HG02870 (cell line): ENCODE data around the gene MGRN1.

ENCODE experiments used
- ATAC-seq: cut with Tn5 transposase; IDR thresholded peaks from one replicate; pipeline ENCODE4 v1.9.1; 2021; ENCODE audit warnings: mild to moderate bottlenecking, moderate library complexity; ENCODE audit not compliant: unreplicated experiment

Gene MGRN1

DNA sequence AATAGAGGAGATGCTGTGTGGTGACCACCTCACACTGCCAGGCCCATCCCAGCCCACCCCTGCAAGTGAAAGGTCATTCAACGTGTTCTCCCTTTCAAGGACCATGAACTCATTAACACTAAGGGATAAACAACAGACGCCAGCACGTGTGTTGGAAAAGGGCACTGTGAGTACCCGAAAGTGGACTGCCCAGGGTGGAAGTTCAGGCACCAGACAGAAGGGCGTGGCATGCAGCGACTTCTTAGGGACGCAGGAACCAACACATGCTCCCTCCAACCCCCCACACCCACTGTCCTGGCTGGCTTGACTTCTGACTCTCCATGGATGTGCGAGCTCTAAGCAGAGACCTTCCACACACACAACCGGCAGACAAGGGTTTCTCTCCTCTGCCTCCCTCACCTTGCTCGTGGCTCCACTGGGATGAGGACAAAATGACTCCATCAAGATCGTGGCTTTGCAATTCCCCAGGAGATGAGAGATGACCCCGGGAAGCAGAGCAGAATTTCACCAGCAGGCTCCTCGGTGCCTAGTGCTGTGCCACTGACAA is 20.9 kb upstream of the MGRN1 start:
- no peak for ATAC-seq

DNA sequence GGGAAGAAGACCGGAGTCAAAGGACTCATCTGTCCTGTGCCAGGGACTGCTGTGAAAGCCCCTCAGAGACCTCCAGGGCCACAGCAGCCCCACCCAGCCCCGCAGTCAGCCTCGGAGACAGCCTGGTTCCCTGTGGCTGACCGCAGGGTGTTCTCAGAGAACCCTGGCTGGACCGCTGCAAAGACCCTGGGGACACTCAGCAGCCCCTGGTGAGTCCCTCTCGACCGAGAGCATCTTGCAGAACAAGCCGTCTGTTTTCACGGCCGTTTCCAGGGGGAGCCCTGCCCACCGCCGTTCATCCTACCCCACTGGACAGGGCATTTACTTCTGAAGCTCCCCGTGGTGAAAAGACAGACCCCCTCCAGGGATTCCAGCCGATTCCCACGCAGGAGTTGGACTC is 20.2 kb upstream of the MGRN1 start:
- ATAC-seq, result no peak

GRCh38 chr16:4606354-4606753 is 18.3 kb upstream of the MGRN1 start:
- no peak for ATAC-seq

DNA sequence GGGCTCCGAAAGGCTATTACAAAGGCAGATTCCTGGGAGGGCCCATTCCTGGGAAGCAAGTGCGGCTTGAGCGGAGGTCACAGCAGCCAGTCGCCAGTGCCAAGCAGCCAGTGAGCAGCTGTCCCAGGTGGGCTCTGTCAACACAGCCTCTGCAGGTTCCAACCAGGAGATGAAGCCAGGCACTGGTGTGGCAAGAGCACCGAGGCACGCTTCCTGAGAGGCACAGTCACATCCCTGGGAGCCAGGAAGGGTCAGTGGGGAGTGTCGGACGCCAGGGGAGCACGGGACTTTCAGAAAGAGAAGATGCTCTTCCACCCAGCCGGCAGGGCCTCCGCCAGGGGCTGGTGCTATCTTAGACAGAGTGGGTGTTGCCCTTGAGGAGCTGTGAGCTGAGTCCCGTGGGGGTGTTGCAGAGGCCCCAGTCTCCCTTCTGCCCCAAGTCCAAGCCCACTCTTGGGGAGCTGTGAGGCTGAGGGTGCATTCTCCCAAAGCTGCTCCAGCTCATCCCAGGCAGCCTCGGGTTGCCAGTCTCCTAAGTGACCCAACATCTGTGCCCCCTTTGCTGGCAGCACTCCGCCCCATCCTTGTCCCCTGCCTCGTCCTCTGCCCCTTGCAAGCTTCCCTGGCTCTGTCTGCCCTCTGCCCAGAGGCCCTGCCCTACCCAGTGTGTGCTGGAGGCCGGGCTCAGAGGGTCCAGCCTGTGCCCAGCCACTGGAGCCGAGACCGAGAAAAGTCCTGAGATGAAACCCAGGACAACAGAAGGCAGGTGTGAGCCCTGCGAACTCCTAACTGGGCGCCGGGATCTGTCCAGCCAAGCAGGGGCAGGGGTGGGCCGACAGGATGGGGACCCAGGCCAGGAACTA is 16.6 kb upstream of the MGRN1 start:
- ATAC-seq, result no peak

DNA sequence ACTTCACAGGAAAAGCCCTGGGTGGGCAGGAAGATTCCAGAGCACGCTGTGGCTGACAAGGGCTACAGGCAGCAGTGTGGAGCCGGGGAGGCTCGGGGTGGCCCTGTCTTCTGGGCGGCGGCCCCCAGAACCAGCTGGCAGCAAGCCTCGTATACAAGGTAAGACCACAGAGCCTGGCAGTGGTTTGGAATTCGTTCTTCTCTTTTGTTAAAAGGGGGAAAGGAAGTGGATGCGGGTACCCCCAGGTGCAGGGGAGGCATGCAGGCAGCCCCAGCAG is 16.0 kb upstream of the MGRN1 start:
- ATAC-seq, result no peak

DNA sequence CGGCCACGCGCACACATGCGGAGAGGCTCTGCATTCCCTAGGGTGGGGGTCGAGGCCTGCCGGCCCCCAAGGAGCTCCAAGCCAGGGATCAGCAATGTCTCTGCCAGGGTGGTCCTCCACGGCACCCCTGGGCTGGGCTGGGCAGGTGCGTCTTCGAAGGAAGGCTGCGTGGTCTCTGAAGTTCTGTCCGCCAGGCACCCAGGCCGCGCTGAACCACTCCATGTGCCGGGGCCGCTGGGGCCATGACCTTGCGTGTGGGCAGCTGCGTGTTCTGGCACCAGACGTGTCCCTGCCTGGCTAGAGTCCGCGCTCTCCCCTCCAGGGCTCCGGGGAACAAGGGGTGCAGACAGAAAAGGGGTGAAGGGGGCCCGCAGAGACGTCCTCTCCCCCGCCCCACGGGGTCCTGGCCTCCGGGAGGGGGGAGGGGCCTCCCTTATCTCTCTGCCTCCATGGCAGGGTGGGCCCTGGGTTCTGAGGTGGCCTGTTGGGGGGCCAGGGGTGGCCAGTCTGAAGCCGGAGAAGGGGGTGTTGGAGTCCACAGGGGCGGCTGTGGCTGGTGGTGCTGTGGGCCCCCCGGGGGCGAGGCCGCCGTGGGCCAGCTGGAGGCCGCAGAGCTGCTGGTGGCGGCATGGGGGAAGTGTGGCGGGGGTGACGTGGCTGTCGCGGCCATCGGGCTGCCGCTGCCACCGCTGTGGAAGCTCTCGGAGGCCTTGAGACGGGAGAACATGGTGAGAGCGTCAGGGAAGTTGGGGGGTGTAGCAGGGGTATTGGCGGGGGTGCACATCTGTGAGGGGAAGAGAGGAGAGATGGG is 15.2 kb upstream of the MGRN1 start:
- ATAC-seq, result no peak

DNA sequence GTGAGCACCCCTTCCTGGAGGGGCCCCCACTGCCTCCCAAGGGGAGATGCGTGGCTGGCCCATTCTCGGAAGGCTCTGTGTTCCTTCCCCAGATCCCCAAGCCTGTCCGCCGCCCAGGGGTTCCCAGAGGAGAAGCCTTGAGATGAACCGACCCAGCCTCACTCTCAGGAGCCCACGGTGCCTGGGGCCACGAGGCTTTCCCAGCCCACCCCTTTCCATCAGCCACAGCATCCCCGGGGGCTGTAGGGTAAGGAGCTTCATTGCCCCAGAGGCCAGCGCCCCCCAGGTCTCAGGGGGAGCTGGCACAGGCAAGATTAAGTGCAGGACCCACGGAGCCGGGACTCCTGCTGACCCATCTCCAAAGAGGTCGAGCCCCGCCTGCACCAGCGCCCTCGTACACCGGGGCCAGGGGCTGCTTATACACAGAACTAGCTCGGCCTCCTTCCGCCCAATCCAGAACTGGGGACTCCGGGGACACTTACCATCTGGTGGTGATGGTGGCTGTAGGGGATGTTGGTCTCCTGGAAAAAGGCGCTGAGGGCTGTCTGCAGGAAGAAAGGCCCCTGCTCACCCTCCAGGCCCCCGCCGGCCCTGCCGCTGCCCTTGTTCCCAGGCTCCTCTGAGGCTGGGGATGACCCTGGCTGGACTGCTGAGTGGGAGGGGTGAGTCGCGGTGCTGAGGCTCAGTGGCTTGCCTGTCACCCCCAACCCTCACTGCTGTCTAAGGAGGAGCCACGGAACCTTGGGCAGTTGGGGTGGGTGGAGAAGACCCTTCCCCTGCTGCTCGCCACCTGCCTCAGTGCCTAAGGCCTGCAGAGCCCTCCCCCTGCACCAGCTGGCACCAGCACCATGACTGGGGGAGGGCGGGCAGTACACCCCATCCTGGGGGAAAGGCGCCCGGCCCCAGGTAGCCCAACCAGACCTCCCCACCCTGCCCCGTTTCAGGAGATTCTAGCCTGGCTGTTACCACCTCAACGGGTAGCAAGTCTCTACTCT is 14.3 kb upstream of the MGRN1 start:
- ATAC-seq, result no peak

- ATAC-seq, result no peak
Observed at GRCh38 chr16:4611337-4612021, 13.1 kb upstream of the MGRN1 start.

- ATAC-seq, result no peak
Observed at GRCh38 chr16:4612474-4612931, 12.1 kb upstream of the MGRN1 start.

GRCh38 chr16:4612977-4613635 is 11.5 kb upstream of the MGRN1 start:
- ATAC-seq, result no peak

DNA sequence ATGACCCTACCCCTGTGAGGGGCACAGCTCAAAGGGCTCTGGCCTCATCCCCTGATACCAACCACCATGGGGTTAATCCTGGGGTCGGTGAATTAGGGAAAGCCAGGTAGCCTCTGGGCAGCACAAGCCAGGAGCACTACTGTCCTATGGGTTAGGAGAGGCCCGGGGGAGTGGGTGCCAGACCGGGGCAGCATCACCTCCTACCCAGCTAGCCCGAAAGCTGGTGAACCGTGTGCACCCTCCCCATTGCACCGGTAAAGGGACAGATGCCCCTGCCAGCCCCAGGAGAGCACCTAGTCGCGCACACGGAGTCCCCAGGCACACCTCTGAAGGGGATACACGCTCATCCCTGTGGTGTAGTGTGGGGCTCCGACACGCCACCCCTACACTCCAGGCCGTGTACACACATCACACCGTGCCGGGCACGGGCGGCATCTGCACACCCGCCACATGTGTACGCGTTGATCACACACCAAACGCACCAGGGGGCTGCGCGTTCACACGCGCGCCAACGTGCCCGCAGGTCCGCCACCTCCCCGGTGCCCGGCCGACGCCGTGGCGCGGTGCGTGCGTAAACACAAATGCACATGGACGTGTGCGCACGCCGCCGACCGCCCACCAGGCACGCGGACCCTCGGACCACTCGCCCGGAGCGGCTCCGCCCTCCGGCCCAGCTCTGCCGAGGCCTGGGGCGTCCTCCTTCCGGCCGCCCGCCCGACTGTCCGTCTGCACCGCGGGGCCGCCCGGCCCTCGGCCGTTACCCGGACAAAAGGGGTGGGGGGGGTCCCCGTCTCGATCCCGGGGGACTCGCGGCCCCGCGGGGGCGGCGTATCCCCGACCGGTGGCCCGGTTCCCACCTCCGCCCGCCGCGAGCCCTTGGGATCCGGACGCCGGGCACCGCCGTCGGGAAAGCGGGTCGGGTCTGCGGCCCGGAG is 10.7 kb upstream of the MGRN1 start:
- no peak for ATAC-seq

- ATAC-seq, result peak; percentile 54
Observed at GRCh38 chr16:4614571-4615383, 9.8 kb upstream of the MGRN1 start, which contains the start of gene UBALD1. Gene UBALD1, minus strand, starts transcription at chr16:4614888. Its CDS starts 91 bp downstream, at chr16:4614797.

DNA sequence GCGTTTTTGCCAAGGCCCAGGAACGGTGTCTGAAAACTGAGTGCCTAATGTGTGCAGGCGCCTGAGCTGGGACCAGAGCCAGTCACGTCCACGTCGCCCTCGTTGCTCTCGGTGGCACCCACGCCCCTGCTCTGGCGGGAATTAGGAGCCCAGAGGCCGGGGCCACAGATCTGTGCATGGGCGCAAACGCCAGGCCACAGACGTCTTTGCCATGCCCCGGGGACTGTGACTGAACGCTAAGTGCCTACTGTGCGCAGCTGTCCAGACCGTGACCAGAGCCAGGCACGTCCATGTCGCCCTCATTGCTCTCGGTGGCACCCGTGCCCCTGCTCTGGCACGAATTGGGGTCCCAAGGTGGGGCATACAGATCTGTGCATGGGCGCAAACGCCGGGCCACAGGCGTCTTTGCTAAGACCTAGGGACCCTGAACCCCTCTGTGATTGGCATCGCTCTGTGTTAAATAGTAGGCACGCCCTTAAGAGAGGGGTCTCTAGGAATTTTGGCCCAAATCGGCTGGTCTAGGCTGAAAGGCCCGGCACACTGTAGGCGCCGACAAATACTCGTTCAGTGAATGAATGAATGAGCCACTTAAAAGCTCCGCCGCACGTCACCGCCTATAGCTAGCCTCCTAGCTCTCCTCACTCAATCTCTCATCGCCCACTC is 9.1 kb upstream of the MGRN1 start:
- ATAC-seq, result no peak

GRCh38 chr16:4616047-4616811 is 8.4 kb upstream of the MGRN1 start:
- ATAC-seq, result peak; percentile 79

DNA sequence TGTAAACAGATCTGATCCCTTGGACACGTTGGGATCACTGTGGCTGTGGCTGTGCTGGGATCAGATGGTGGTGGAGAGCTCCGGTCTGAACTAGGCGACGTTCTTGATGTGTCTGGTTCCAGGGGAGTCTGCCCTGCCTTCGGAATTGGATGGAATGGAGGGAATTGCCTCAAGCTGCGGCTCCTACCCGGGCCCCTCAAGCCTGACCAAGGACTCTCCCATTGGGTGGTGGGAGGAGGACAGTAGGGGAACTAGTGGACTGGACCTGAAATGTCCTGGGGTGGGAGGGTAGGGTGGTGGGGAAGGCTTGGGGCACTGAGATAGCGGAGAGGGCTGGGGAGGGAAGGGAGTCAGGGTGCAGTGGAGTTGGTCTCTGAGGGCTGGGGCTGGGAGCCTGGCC is 6.7 kb upstream of the MGRN1 start:
- ATAC-seq, result no peak

- no peak for ATAC-seq
Observed at GRCh38 chr16:4618645-4619418, 5.8 kb upstream of the MGRN1 start.
